Cardiac fibroblast (primary cell): ENCODE data around the gene ZFP2.

Experiments used
- DNase-seq, 2 donors: peaks; one replicate each; pipeline versions ENCODE4 v3.0.0 to v3.0.0-alpha.2; 2010; ENCODE audit warnings: low read depth in 2 of 2
- H3K4me3 ChIP-seq, 2 donors: replicated peaks in 1 of 2; 1 replicate in 1 of 2; 2 replicates in 1 of 2; pipeline ENCODE4 v1.5.1; 2011; ENCODE audit warnings: low read depth in 2 of 2, low read length in 2 of 2, mild to moderate bottlenecking in 2 of 2, moderate library complexity in 1 of 2
- CTCF ChIP-seq: IDR thresholded peaks from one replicate; pipeline ENCODE4 v1.5.1; 2011; ENCODE audit warnings: low read depth, mild to moderate bottlenecking, low read length, inconsistent platforms

The ZFP2 gene

GRCh38 chr5:178981381-178981780, 85.7 kb downstream of the ZFP2 start:
- TF ChIP-seq CTCF = no peak
- no peak overlapping the region for H3K4me3 ChIP-seq
- DNase-seq = no peak
